H1 (cell line): ENCODE results near the gene SP9. TPM values are rescaled to one million over a fixed set of nuclear protein-coding genes. Genes with fewer than 3 reads are reported as not detected.
A peak's percentile ranks its signal among the peaks of the same experiment; 100 is the strongest.

Experiments
- CBX5 ChIP-seq: fragments of 300-800, 300-1000 bp; sonication (generic); IDR thresholded peaks from 2 replicates; pipeline ENCODE4 v1.7.1; 2016; ENCODE audit warnings: antibody characterized with exemption, low read length, low read depth
- CBX8 ChIP-seq: fragments of 300-800, 300-1000 bp; sonication (generic); IDR thresholded peaks from 2 replicates; pipeline ENCODE4 v1.7.1; 2016; ENCODE audit warnings: low read depth, low read length, borderline replicate concordance
- CEBPB ChIP-seq: IDR thresholded peaks from 2 replicates; pipeline ENCODE4 v1.6.1; 2012; ENCODE audit warnings: low read depth, low read length
- RAD21 ChIP-seq, 2 experiments: IDR thresholded peaks in 1 of 2; conservative IDR thresholded peaks in 1 of 2; 2 replicates each; pipeline ENCODE4 v1.6.1; 2011; ENCODE audit warnings: low read depth in 2 of 2, low read length in 2 of 2, improper control_type of control experiment in 1 of 2, inconsistent platforms in 1 of 2, mild to moderate bottlenecking in 1 of 2, moderate library complexity in 1 of 2
- RXRA ChIP-seq: IDR thresholded peaks from 2 replicates; pipeline ENCODE4 v1.6.1; 2011; ENCODE audit warnings: low read depth, mild to moderate bottlenecking, low read length, moderate library complexity; ENCODE audit not compliant: insufficient read depth
- SAP30 ChIP-seq: fragments of 300-600 bp; sonication (generic); IDR thresholded peaks from 2 replicates; pipeline ENCODE4 v1.7.1; 2012; ENCODE audit warnings: low read length, moderate library complexity, mild to moderate bottlenecking, inconsistent platforms; ENCODE audit not compliant: insufficient read depth, insufficient replicate concordance
- SIX5 ChIP-seq: IDR thresholded peaks from 2 replicates; pipeline ENCODE4 v1.6.1; 2011; ENCODE audit warnings: mild to moderate bottlenecking, low read depth, low read length
- SRF ChIP-seq: IDR thresholded peaks from 2 replicates; pipeline ENCODE4 v1.6.1; 2011; ENCODE audit warnings: mild to moderate bottlenecking, low read depth, low read length, moderate library complexity
- TAF7 ChIP-seq: optimal IDR thresholded peaks from 2 replicates; pipeline ENCODE3; 2011; ENCODE audit warnings: low read depth, mild to moderate bottlenecking, inconsistent platforms, low read length, moderate library complexity, borderline replicate concordance
- polyA plus RNA-seq, 7 experiments: library from polyadenylated mRNA; depleted of rRNA in 3 of 7; stranded (reverse) in 5 of 7; unstranded in 2 of 7; fragments of >200 nt in 5 of 7; fragments of 200-250 nt in 2 of 7; gene quantifications; 1 replicate in 5 of 7; 2 replicates in 1 of 7; 4 replicates in 1 of 7; pipeline versions ENCODE4 v1.2.1 to v1.2.3, GENCODE V29; 2011 to 2013; ENCODE audit warnings: missing spikeins in 2 of 7, mixed read lengths in 2 of 7
- total RNA-seq: library from RNA; stranded (reverse); fragmentation: NEBNext Ultra II Directional; extraction: Animal tissue kit (Norgen Biotek cat#: 25700); gene quantifications from 2 replicates; pipeline ENCODE4 v1.2.1, GENCODE V29; 2021
- TF ChIP-seq, protein P1 (sequence below): fragments of 300-600 bp; sonication (generic); IDR thresholded peaks from 2 replicates; pipeline ENCODE4 v1.7.1; 2012; ENCODE audit warnings: low read length, moderate library complexity, mild to moderate bottlenecking, inconsistent platforms; ENCODE audit not compliant: insufficient replicate concordance

The SP9 gene
- total and polyA plus RNA-seq, 2 of the 8 experiments (the other 6 are each of a cell fraction or from before 2014, with no cell fraction given): 0.03 to 0.11 TPM

DNA sequence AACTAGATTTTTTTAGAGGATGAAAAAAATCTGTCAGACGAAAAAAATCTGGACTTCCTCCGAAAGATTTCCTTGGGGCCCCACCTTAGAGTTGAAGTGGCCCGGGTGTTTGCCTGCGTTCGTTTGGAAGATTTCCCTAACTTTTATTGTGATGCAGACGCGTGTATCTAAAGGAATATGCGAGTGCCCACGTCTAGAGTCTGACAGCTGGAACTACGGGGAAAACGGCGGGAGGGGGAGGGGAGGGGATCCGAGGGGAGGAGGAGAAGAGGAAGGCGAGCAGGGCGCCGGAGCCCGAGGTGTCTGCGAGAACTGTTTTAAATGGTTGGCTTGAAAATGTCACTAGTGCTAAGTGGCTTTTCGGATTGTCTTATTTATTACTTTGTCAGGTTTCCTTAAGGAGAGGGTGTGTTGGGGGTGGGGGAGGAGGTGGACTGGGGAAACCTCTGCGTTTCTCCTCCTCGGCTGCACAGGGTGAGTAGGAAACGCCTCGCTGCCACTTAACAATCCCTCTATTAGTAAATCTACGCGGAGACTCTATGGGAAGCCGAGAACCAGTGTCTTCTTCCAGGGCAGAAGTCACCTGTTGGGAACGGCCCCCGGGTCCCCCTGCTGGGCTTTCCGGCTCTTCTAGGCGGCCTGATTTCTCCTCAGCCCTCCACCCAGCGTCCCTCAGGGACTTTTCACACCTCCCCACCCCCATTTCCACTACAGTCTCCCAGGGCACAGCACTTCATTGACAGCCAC lies 2.4 kb upstream of the SP9 start (continued):
- TF ChIP-seq, protein P1, sequence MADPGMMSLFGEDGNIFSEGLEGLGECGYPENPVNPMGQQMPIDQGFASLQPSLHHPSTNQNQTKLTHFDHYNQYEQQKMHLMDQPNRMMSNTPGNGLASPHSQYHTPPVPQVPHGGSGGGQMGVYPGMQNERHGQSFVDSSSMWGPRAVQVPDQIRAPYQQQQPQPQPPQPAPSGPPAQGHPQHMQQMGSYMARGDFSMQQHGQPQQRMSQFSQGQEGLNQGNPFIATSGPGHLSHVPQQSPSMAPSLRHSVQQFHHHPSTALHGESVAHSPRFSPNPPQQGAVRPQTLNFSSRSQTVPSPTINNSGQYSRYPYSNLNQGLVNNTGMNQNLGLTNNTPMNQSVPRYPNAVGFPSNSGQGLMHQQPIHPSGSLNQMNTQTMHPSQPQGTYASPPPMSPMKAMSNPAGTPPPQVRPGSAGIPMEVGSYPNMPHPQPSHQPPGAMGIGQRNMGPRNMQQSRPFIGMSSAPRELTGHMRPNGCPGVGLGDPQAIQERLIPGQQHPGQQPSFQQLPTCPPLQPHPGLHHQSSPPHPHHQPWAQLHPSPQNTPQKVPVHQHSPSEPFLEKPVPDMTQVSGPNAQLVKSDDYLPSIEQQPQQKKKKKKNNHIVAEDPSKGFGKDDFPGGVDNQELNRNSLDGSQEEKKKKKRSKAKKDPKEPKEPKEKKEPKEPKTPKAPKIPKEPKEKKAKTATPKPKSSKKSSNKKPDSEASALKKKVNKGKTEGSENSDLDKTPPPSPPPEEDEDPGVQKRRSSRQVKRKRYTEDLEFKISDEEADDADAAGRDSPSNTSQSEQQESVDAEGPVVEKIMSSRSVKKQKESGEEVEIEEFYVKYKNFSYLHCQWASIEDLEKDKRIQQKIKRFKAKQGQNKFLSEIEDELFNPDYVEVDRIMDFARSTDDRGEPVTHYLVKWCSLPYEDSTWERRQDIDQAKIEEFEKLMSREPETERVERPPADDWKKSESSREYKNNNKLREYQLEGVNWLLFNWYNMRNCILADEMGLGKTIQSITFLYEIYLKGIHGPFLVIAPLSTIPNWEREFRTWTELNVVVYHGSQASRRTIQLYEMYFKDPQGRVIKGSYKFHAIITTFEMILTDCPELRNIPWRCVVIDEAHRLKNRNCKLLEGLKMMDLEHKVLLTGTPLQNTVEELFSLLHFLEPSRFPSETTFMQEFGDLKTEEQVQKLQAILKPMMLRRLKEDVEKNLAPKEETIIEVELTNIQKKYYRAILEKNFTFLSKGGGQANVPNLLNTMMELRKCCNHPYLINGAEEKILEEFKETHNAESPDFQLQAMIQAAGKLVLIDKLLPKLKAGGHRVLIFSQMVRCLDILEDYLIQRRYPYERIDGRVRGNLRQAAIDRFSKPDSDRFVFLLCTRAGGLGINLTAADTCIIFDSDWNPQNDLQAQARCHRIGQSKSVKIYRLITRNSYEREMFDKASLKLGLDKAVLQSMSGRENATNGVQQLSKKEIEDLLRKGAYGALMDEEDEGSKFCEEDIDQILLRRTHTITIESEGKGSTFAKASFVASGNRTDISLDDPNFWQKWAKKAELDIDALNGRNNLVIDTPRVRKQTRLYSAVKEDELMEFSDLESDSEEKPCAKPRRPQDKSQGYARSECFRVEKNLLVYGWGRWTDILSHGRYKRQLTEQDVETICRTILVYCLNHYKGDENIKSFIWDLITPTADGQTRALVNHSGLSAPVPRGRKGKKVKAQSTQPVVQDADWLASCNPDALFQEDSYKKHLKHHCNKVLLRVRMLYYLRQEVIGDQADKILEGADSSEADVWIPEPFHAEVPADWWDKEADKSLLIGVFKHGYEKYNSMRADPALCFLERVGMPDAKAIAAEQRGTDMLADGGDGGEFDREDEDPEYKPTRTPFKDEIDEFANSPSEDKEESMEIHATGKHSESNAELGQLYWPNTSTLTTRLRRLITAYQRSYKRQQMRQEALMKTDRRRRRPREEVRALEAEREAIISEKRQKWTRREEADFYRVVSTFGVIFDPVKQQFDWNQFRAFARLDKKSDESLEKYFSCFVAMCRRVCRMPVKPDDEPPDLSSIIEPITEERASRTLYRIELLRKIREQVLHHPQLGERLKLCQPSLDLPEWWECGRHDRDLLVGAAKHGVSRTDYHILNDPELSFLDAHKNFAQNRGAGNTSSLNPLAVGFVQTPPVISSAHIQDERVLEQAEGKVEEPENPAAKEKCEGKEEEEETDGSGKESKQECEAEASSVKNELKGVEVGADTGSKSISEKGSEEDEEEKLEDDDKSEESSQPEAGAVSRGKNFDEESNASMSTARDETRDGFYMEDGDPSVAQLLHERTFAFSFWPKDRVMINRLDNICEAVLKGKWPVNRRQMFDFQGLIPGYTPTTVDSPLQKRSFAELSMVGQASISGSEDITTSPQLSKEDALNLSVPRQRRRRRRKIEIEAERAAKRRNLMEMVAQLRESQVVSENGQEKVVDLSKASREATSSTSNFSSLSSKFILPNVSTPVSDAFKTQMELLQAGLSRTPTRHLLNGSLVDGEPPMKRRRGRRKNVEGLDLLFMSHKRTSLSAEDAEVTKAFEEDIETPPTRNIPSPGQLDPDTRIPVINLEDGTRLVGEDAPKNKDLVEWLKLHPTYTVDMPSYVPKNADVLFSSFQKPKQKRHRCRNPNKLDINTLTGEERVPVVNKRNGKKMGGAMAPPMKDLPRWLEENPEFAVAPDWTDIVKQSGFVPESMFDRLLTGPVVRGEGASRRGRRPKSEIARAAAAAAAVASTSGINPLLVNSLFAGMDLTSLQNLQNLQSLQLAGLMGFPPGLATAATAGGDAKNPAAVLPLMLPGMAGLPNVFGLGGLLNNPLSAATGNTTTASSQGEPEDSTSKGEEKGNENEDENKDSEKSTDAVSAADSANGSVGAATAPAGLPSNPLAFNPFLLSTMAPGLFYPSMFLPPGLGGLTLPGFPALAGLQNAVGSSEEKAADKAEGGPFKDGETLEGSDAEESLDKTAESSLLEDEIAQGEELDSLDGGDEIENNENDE: no peak
- TF ChIP-seq SIX5 (no peak), CBX8 (no peak), SAP30 (no peak), RAD21 (IDR thresholded peaks at IDR 0.05 in 1 of 2, conservative IDR thresholded peaks at IDR 0.05 in 1 of 2; ENCODE audit: low read depth in 2 of 2, low read length in 2 of 2) (peak; percentile 29 to 35; a peak in 2 of 4 replicates), SRF (no peak), RXRA (no peak), CBX5 (no peak), TAF7 (no peak), CEBPB (no peak)
